ENCODE data around the gene APOC1. TPM values are rescaled to one million over a fixed set of nuclear protein-coding genes. Genes with fewer than 3 reads are reported as not detected.

APOC1 gene
- total and polyA plus RNA-seq, 3 experiments from 2014 or later = 4.6 to 5.7 TPM; not detected in 1

DNA sequence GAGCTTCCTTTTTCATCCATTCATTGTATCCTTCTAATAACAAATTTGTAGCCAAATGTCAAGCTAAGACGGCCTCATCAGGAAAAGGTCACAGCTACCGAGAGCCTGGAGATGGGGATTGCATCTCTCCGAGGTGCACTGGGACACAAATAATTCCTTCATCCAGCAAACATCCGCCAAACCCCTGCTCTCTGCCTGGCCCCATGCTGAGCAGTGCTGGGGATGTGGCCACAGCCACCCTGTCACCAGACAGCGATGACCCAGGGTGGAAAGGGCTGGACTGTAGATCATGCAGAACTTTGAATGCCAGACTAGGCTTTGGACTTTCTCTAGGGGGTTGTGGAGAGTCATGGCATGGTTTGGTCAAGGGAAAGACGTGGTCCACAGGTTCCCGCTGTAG is 21.5 kb upstream of the APOC1 start:
- no peak overlapping the region for H3K27ac ChIP-seq (ENCODE audit: low read depth, low read length)
- DNase-seq = no peak
- no peaks in the 10 kb centered on the region for H3K27me3 ChIP-seq (ENCODE audit: insufficient read depth, low read length, poor library complexity, severe bottlenecking)
- Mint-ChIP-seq H3K27ac (peak overlapping the region in 5 of 8 donors; percentile 24 to 89 (median 79)), H3K4me1 (peaks cover 23 to 32% (median 31%) of the 10 kb centered on the region in 3 donors), H3K36me3 (peaks cover 0 to 58% (median 9%) of the 10 kb centered on the region in 3 donors), H3K4me3 (peak overlapping the region; percentile 73 to 92 (median 87)), H3K9me3 (no peaks in the 10 kb centered on the region), H3K27me3 (no peaks in the 10 kb centered on the region)
- H3K9me3 ChIP-seq (ENCODE audit: low read length) = no peaks in the 10 kb centered on the region
- H3K4me3 ChIP-seq (ENCODE audit: low read length) = no peak overlapping the region
- ChIA-PET CTCF (interaction anchor here (0.7 to 1.6 kb wide), 3 partner anchors 10 to 61 kb away, joined by 3 to 6 read pairs (median 4); no protein-coding TSS in a partner anchor), POLR2A (no interaction called here)
- H3K36me3 ChIP-seq (ENCODE audit: insufficient read depth, low read length) = peaks cover 31% of the 10 kb centered on the region
- H3K4me1 ChIP-seq (ENCODE audit: insufficient read depth, low read length) = peaks cover 22% of the 10 kb centered on the region

GRCh38 chr19:44893332-44894051 is 20.9 kb upstream of the APOC1 start:
- Mint-ChIP-seq H3K27ac (peak overlapping the region in 2 of 8 donors; percentile 24 to 58), H3K36me3 (peaks cover 0 to 62% (median 12%) of the 10 kb centered on the region in 3 donors), H3K9me3 (no peaks in the 10 kb centered on the region), H3K4me3 (peak overlapping the region; percentile 73 to 92 (median 87)), H3K4me1 (peaks cover 23 to 32% (median 31%) of the 10 kb centered on the region in 3 donors), H3K27me3 (no peaks in the 10 kb centered on the region)
- Histone ChIP-seq H3K27ac (ENCODE audit: low read depth, low read length) (no peak overlapping the region), H3K4me3 (ENCODE audit: low read length) (no peak overlapping the region), H3K36me3 (ENCODE audit: insufficient read depth, low read length) (peaks cover 31% of the 10 kb centered on the region), H3K27me3 (ENCODE audit: insufficient read depth, low read length, poor library complexity, severe bottlenecking) (no peaks in the 10 kb centered on the region), H3K9me3 (ENCODE audit: low read length) (no peaks in the 10 kb centered on the region), H3K4me1 (ENCODE audit: insufficient read depth, low read length) (peaks cover 22% of the 10 kb centered on the region)
- POLR2A ChIA-PET = interaction anchor here (0.7 kb wide), 1 partner anchor 10 kb away, joined by 3 read pairs; no protein-coding TSS in a partner anchor
- CTCF ChIA-PET = interaction anchor here (1.6 kb wide), 1 partner anchor 15 kb away, joined by 4 read pairs; no protein-coding TSS in a partner anchor
- DNase-seq = no peak

GRCh38 chr19:44894052-44894400 is 20.4 kb upstream of the APOC1 start:
- Histone ChIP-seq H3K9me3 (ENCODE audit: low read length) (no peaks in the 10 kb centered on the region), H3K36me3 (ENCODE audit: insufficient read depth, low read length) (peaks cover 31% of the 10 kb centered on the region), H3K27me3 (ENCODE audit: insufficient read depth, low read length, poor library complexity, severe bottlenecking) (no peaks in the 10 kb centered on the region), H3K4me3 (ENCODE audit: low read length) (no peak overlapping the region), H3K27ac (ENCODE audit: low read depth, low read length) (no peak overlapping the region), H3K4me1 (ENCODE audit: insufficient read depth, low read length) (peaks cover 22% of the 10 kb centered on the region)
- Mint-ChIP-seq H3K9me3 (no peaks in the 10 kb centered on the region), H3K4me1 (peaks cover 22 to 30% (median 29%) of the 10 kb centered on the region in 3 donors), H3K27me3 (no peaks in the 10 kb centered on the region), H3K4me3 (no peak overlapping the region), H3K27ac (no peak overlapping the region), H3K36me3 (peaks cover 0 to 62% (median 12%) of the 10 kb centered on the region in 3 donors)
- DNase-seq = no peak
- CTCF ChIA-PET = no interaction called here
- POLR2A ChIA-PET = interaction anchor here (0.7 kb wide), 1 partner anchor 10 kb away, joined by 3 read pairs; no protein-coding TSS in a partner anchor

GRCh38 chr19:44894946-44895345 is 19.5 kb upstream of the APOC1 start:
- Histone ChIP-seq H3K36me3 (ENCODE audit: insufficient read depth, low read length) (peaks cover 32% of the 10 kb centered on the region), H3K9me3 (ENCODE audit: low read length) (no peaks in the 10 kb centered on the region), H3K27ac (ENCODE audit: low read depth, low read length) (no peak overlapping the region), H3K4me3 (ENCODE audit: low read length) (no peak overlapping the region), H3K4me1 (ENCODE audit: insufficient read depth, low read length) (peaks cover 15% of the 10 kb centered on the region), H3K27me3 (ENCODE audit: insufficient read depth, low read length, poor library complexity, severe bottlenecking) (no peaks in the 10 kb centered on the region)
- Mint-ChIP-seq H3K9me3 (no peaks in the 10 kb centered on the region), H3K36me3 (peaks cover 0 to 68% (median 12%) of the 10 kb centered on the region in 3 donors), H3K4me1 (peaks cover 20 to 27% (median 25%) of the 10 kb centered on the region in 3 donors), H3K4me3 (peak overlapping the region in 1 of 7 donors; percentile 2), H3K27me3 (no peaks in the 10 kb centered on the region), H3K27ac (peak overlapping the region in 1 of 8 donors; percentile 8)
- POLR2A ChIA-PET = interaction anchor here (0.5 kb wide), 1 partner anchor 836 kb away, joined by 15 read pairs; the partner anchor contains the start of gene FBXO46
- DNase-seq = no peak
- CTCF ChIA-PET = no interaction called here

DNA sequence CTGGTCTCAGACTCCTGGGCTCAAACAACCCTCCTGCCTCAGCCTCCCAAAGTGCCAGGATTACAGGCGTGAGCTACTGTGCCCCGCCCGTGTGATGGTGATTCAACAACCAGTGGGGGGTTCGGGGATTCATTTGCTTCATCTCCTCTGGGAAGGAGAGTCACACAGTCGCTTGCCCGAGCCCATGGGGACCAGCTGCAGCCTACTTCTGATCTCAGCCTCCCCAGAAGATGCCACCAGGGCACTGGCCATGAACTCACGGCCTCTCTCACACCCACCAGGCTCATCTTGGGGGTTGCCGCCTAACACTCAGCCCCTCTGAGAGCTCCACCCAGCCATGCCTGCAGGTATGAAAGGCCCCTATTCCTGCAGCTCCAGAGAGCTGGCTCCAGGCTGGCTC is 16.6 kb upstream of the APOC1 start:
- no peak overlapping the region for H3K4me3 ChIP-seq (ENCODE audit: low read length)
- no peaks in the 10 kb centered on the region for H3K27me3 Mint-ChIP-seq
- DNase-seq = no peak
- H3K9me3 Mint-ChIP-seq = no peaks in the 10 kb centered on the region
- H3K9me3 ChIP-seq (ENCODE audit: low read length) = no peaks in the 10 kb centered on the region
- H3K27ac Mint-ChIP-seq = no peak overlapping the region
- peaks cover 30% of the 10 kb centered on the region for H3K36me3 ChIP-seq (ENCODE audit: insufficient read depth, low read length)
- H3K27ac ChIP-seq (ENCODE audit: low read depth, low read length) = no peak overlapping the region
- ChIA-PET CTCF (no interaction called here), POLR2A (no interaction called here)
- no peaks in the 10 kb centered on the region for H3K4me1 ChIP-seq (ENCODE audit: insufficient read depth, low read length)
- H3K36me3 Mint-ChIP-seq = peaks cover 0 to 86% (median 14%) of the 10 kb centered on the region in 3 donors
- peaks cover 3 to 5% (median 4%) of the 10 kb centered on the region in 3 donors for H3K4me1 Mint-ChIP-seq
- H3K4me3 Mint-ChIP-seq = peak overlapping the region in 1 of 7 donors; percentile 48
- no peaks in the 10 kb centered on the region for H3K27me3 ChIP-seq (ENCODE audit: insufficient read depth, low read length, poor library complexity, severe bottlenecking)

GRCh38 chr19:44900328-44901244 is 13.8 kb upstream of the APOC1 start:
- H3K4me3 Mint-ChIP-seq = no peak overlapping the region
- Histone ChIP-seq H3K27ac (ENCODE audit: low read depth, low read length) (no peak overlapping the region), H3K4me3 (ENCODE audit: low read length) (no peak overlapping the region), H3K4me1 (ENCODE audit: insufficient read depth, low read length) (no peaks in the 10 kb centered on the region), H3K36me3 (ENCODE audit: insufficient read depth, low read length) (peaks cover 14% of the 10 kb centered on the region), H3K9me3 (ENCODE audit: low read length) (no peaks in the 10 kb centered on the region), H3K27me3 (ENCODE audit: insufficient read depth, low read length, poor library complexity, severe bottlenecking) (peaks cover 3% of the 10 kb centered on the region)
- H3K4me1 Mint-ChIP-seq = peaks cover 0 to 3% (median 0%) of the 10 kb centered on the region in 3 donors
- POLR2A ChIA-PET = no interaction called here
- CTCF ChIA-PET = interaction anchor here (1.6 kb wide), 1 partner anchor 51 kb away, joined by 4 read pairs; no protein-coding TSS in a partner anchor
- DNase-seq = no peak
- peaks cover 0 to 62% (median 10%) of the 10 kb centered on the region in 3 donors for H3K36me3 Mint-ChIP-seq
- no peak overlapping the region for H3K27ac Mint-ChIP-seq
- no peaks in the 10 kb centered on the region for H3K9me3 Mint-ChIP-seq
- H3K27me3 Mint-ChIP-seq = peaks cover 7% of the 10 kb centered on the region in 2 donors

GRCh38 chr19:44903216-44903601 is 11.2 kb upstream of the APOC1 start:
- H3K27ac Mint-ChIP-seq = peak overlapping the region in 1 of 8 donors; percentile 50
- H3K9me3 Mint-ChIP-seq = no peaks in the 10 kb centered on the region
- H3K4me1 Mint-ChIP-seq = peaks cover 3 to 15% (median 7%) of the 10 kb centered on the region in 3 donors
- Histone ChIP-seq H3K9me3 (ENCODE audit: low read length) (no peaks in the 10 kb centered on the region), H3K4me1 (ENCODE audit: insufficient read depth, low read length) (peaks cover 6% of the 10 kb centered on the region), H3K27me3 (ENCODE audit: insufficient read depth, low read length, poor library complexity, severe bottlenecking) (peaks cover 10% of the 10 kb centered on the region), H3K27ac (ENCODE audit: low read depth, low read length) (no peak overlapping the region), H3K4me3 (ENCODE audit: low read length) (no peak overlapping the region), H3K36me3 (ENCODE audit: insufficient read depth, low read length) (peaks cover 3% of the 10 kb centered on the region)
- no peak for DNase-seq
- H3K36me3 Mint-ChIP-seq = peaks cover 0 to 38% (median 5%) of the 10 kb centered on the region in 3 donors
- H3K4me3 Mint-ChIP-seq = no peak overlapping the region
- H3K27me3 Mint-ChIP-seq = peaks cover 20 to 22% of the 10 kb centered on the region in 2 donors
- POLR2A ChIA-PET = no interaction called here
- CTCF ChIA-PET = interaction anchor here (0.5 to 4.2 kb wide), 9 partner anchors 10 to 190 kb away, joined by 3 to 13 read pairs (median 3); partner anchors contain the start of genes APOC1, PPP1R37 and TOMM40
